Panc1 (cell line): Measurements from ENCODE around the gene PKN3. TPM values are rescaled to one million over a fixed set of nuclear protein-coding genes. Genes with fewer than 3 reads are reported as not detected.

Experiments used
- ATAC-seq: fragments of 200-7000 bp; cut with Tn5 transposase; 2 replicates; pipeline ENCODE4 v1.9.1; 2020; ENCODE audit warnings: mild to moderate bottlenecking, moderate library complexity
- BruUV-seq: library from RNA; stranded (reverse); fragments of 400-500 nt; replicated peaks from 2 replicates; lab custom pipeline; 2021; lab: Mats Ljungman, UMichigan
- CTCF ChIA-PET: fragments of 300-600 bp; sonication (Branson Sonifier 250); formaldehyde crosslinking; loops from one replicate; lab custom pipeline; 2022; ENCODE audit warnings: antibody characterized with exemption; lab: Charles Lee
- POLR2A ChIA-PET: fragments of 300-600 bp; sonication (Branson Sonifier 250); formaldehyde crosslinking; loops from one replicate; lab custom pipeline; 2022; ENCODE audit warnings: antibody characterized with exemption; lab: Charles Lee
- DNase-seq: peaks from one replicate; pipeline ENCODE4 v3.0.0-alpha.2; 2010; ENCODE audit warnings: low read depth, low spot score
- H3K27ac ChIP-seq: 2 replicates; pipeline ENCODE4 v1.5.1; 2011; ENCODE audit warnings: mild to moderate bottlenecking, low read length, inconsistent platforms
- H3K27me3 ChIP-seq: fragments of 200-500 bp; sonication (Bioruptor generic); 2 replicates; pipeline ENCODE4 v1.6.0; 2014; ENCODE audit warnings: low read length, inconsistent platforms; ENCODE audit not compliant: control insufficient read depth, insufficient read depth
- H3K36me3 ChIP-seq: fragments of 200-500 bp; sonication (Bioruptor generic); 2 replicates; pipeline ENCODE4 v1.5.1; 2014; ENCODE audit warnings: inconsistent platforms, mild to moderate bottlenecking, low read length, moderate library complexity; ENCODE audit not compliant: control insufficient read depth, insufficient read depth
- H3K4me1 ChIP-seq: 2 replicates; pipeline ENCODE4 v1.5.1; 2011; ENCODE audit warnings: inconsistent platforms, mild to moderate bottlenecking, low read length, moderate library complexity; ENCODE audit not compliant: control insufficient read depth, insufficient read depth
- H3K4me3 ChIP-seq, 2 experiments: 2 replicates each; pipeline ENCODE4 v1.5.1; 2011 to 2012; ENCODE audit warnings: low read depth in 2 of 2, low read length in 2 of 2, mild to moderate bottlenecking in 2 of 2, inconsistent platforms in 1 of 2, moderate library complexity in 1 of 2
- H3K9me3 ChIP-seq: fragments of 200-500 bp; sonication (Bioruptor generic); 2 replicates; pipeline ENCODE4 v1.5.1; 2014; ENCODE audit warnings: low read depth, mild to moderate bottlenecking, inconsistent platforms, low read length, moderate library complexity; ENCODE audit not compliant: control insufficient read depth, insufficient read depth
- CTCF ChIP-seq: fragments of 450-650 bp; IDR thresholded peaks from 2 replicates; pipeline ENCODE4 v1.5.1; 2017; ENCODE audit warnings: mild to moderate bottlenecking
- POLR2AphosphoS5 ChIP-seq: IDR thresholded peaks from 2 replicates; pipeline ENCODE4 v1.6.1; 2012; ENCODE audit warnings: mild to moderate bottlenecking, low read depth, low read length, moderate library complexity
- SIN3A ChIP-seq: IDR thresholded peaks from 2 replicates; pipeline ENCODE4 v1.6.1; 2012; ENCODE audit warnings: low read depth, mild to moderate bottlenecking, low read length, moderate library complexity, borderline replicate concordance; ENCODE audit not compliant: insufficient read depth
- TCF7L2 ChIP-seq: IDR thresholded peaks from 2 replicates; pipeline ENCODE4 v1.6.1; 2011; ENCODE audit warnings: mild to moderate bottlenecking, low read depth, low read length, inconsistent platforms
- in situ Hi-C: cut with HindIII; loops from 2 replicates; pipeline ENCODE4 v1.10.0; 2016; ENCODE audit warnings: low sequenced_read_pairs, low pct_unique_long_range_greater_than_20kb
- intact Hi-C: fragments of 100-400 bp; cut with micrococcal nuclease; formaldehyde crosslinking; loops from one replicate; pipeline ENCODE4 v1.10.0; 2022; ENCODE audit not compliant: unreplicated experiment
- total RNA-seq: library from RNA; stranded (reverse); gene quantifications from one replicate; pipeline ENCODE4 v1.2.1, GENCODE V29; 2021; ENCODE audit not compliant: unreplicated experiment
- TF ChIP-seq, protein P1 (sequence below), 2 experiments: IDR thresholded peaks; 2 replicates each; pipeline ENCODE4 v1.6.1; 2011 to 2012; ENCODE audit warnings: low read depth in 2 of 2, control low read depth in 1 of 2, low read length in 1 of 2, mild to moderate bottlenecking in 1 of 2, moderate library complexity in 1 of 2; ENCODE audit not compliant: insufficient read depth in 1 of 2

PKN3 gene
- total RNA-seq, 1 experiment from 2014 or later, result 19.9 TPM

DNA sequence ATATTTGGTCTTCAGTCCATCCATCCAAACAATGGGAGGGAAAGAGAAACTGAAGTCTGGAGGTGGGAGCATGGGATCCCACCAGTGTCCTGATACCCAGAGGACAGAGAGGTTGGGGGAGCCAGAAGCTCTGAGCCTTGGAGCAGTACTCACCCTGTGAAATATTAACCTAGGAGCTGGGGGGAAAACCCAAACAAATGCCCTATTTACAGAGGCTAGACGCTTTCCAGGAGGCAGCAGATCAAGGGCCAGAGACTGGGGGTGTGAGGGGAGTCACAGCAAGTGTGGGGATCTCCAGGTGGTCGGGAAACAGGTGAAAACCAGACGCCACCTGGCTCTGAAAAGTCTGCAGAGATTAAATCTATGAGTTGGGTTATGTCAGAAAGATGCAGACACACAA is 63.2 kb downstream of the PKN3 start:
- intact Hi-C loops, result no loop called here
- ChIA-PET CTCF (no interaction called here), POLR2A (no interaction called here)
- Histone ChIP-seq H3K27me3 (no peaks in the 10 kb centered on the region), H3K9me3 (no peaks in the 10 kb centered on the region), H3K36me3 (no peaks in the 10 kb centered on the region), H3K4me3 (no peak overlapping the region), H3K4me1 (no peaks in the 10 kb centered on the region), H3K27ac (no peak overlapping the region)
- ATAC-seq (no peak), DNase-seq (no peak)
- no TSS peak for BruUV-seq
- TF ChIP-seq, protein P1, sequence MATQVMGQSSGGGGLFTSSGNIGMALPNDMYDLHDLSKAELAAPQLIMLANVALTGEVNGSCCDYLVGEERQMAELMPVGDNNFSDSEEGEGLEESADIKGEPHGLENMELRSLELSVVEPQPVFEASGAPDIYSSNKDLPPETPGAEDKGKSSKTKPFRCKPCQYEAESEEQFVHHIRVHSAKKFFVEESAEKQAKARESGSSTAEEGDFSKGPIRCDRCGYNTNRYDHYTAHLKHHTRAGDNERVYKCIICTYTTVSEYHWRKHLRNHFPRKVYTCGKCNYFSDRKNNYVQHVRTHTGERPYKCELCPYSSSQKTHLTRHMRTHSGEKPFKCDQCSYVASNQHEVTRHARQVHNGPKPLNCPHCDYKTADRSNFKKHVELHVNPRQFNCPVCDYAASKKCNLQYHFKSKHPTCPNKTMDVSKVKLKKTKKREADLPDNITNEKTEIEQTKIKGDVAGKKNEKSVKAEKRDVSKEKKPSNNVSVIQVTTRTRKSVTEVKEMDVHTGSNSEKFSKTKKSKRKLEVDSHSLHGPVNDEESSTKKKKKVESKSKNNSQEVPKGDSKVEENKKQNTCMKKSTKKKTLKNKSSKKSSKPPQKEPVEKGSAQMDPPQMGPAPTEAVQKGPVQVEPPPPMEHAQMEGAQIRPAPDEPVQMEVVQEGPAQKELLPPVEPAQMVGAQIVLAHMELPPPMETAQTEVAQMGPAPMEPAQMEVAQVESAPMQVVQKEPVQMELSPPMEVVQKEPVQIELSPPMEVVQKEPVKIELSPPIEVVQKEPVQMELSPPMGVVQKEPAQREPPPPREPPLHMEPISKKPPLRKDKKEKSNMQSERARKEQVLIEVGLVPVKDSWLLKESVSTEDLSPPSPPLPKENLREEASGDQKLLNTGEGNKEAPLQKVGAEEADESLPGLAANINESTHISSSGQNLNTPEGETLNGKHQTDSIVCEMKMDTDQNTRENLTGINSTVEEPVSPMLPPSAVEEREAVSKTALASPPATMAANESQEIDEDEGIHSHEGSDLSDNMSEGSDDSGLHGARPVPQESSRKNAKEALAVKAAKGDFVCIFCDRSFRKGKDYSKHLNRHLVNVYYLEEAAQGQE (IDR thresholded peaks at IDR 0.05; ENCODE audit: insufficient read depth in 1 of 2, low read depth in 2 of 2, low read length in 1 of 2), result no peak
- TF ChIP-seq TCF7L2 (no peak), POLR2AphosphoS5 (no peak)
- in situ Hi-C loops, result no loop called here

GRCh38 chr9:128768606-128769005 is 66.3 kb downstream of the PKN3 start:
- in situ Hi-C loops, result no loop called here
- intact Hi-C loops, result no loop called here
- no peak for ATAC-seq
- H3K36me3 ChIP-seq, result no peaks in the 10 kb centered on the region
- CTCF ChIA-PET, result no interaction called here
- no peak for TF ChIP-seq SIN3A
- no peak for TF ChIP-seq TCF7L2
- no peak for TF ChIP-seq CTCF
- TF ChIP-seq POLR2AphosphoS5, result no peak
- TF ChIP-seq, protein P1 (IDR thresholded peaks at IDR 0.05; ENCODE audit: insufficient read depth in 1 of 2, low read depth in 2 of 2, low read length in 1 of 2), result no peak
- no peaks in the 10 kb centered on the region for H3K4me1 ChIP-seq
- POLR2A ChIA-PET, result no interaction called here
- H3K27me3 ChIP-seq, result no peaks in the 10 kb centered on the region
- DNase-seq, result no peak
- H3K4me3 ChIP-seq, result no peak overlapping the region
- BruUV-seq, result no TSS peak
- no peaks in the 10 kb centered on the region for H3K9me3 ChIP-seq
- H3K27ac ChIP-seq, result no peak overlapping the region

Other genes starting within 250 kb of the PKN3 start
- 36.8 TPM for gene ODF2, start 246.5 kb upstream of the PKN3 start, total RNA-seq
- 25.9 TPM for gene GLE1, start 197.8 kb upstream of the PKN3 start, total RNA-seq
- gene SPTAN1, start 149.9 kb upstream of the PKN3 start, total RNA-seq, result 229 TPM
- gene DYNC2I2, start 45.7 kb upstream of the PKN3 start, total RNA-seq, result 78.1 TPM
- gene SET, start 13.3 kb upstream of the PKN3 start, total RNA-seq, result 422 TPM
- gene ZDHHC12, start 21.6 kb downstream of the PKN3 start, total RNA-seq, result 39.3 TPM
- 16.2 TPM for gene ZER1, start 69.4 kb downstream of the PKN3 start, total RNA-seq
- gene TBC1D13, start 84.8 kb downstream of the PKN3 start, total RNA-seq, result 21.3 TPM
- gene ENDOG, start 116.0 kb downstream of the PKN3 start, total RNA-seq, result 39.9 TPM
- gene SPOUT1, start 127.3 kb downstream of the PKN3 start, total RNA-seq, result 38.4 TPM
- gene KYAT1, start 179.4 kb downstream of the PKN3 start, total RNA-seq, result 6.1 TPM
- 16.4 TPM for gene LRRC8A, start 179.6 kb downstream of the PKN3 start, total RNA-seq
- gene PHYHD1, start 218.5 kb downstream of the PKN3 start, total RNA-seq, result not detected
- gene DOLK, start 245.1 kb downstream of the PKN3 start, total RNA-seq, result 20.0 TPM
- 69.9 TPM for gene NUP188, start 245.2 kb downstream of the PKN3 start, total RNA-seq